ENCODE measurements around the gene TMEM127.

Gene TMEM127

GRCh38 chr2:96203130-96204028, 62.4 kb downstream of the TMEM127 start:
- no peak for DNase-seq

GRCh38 chr2:96202152-96202854, 63.5 kb downstream of the TMEM127 start:
- no peak for DNase-seq

- no peak for DNase-seq
Measured at GRCh38 chr2:96201338-96201737, 64.5 kb downstream of the TMEM127 start.

GRCh38 chr2:96198921-96199320, 66.9 kb downstream of the TMEM127 start:
- no peak for DNase-seq

Data from NCI-H1436 treated with DMSO at 0.1 percent for 48 hours (cell line).